HCT116 (cell line): ENCODE data around the gene PTF1A. TPM values are rescaled to one million over a fixed set of nuclear protein-coding genes. Genes with fewer than 3 reads are reported as not detected.

Experiments used
- ATAC-seq: fragments of 200-7000 bp; cut with Tn5 transposase; 2 replicates; pipeline ENCODE4 v1.9.1; 2020; ENCODE audit warnings: mild to moderate bottlenecking, moderate library complexity
- BruUV-seq: library from RNA; stranded (reverse); fragments of 400-500 nt; replicated peaks from 2 replicates; lab custom pipeline; 2021; lab: Mats Ljungman, UMichigan
- CTCF ChIA-PET: fragments of 300-600 bp; sonication (Branson Sonifier 250); formaldehyde crosslinking; loops from one replicate; lab custom pipeline; 2021; ENCODE audit warnings: antibody characterized with exemption; lab: Charles Lee
- POLR2A ChIA-PET: fragments of 300-600, 350-600 bp; sonication (Branson Sonifier 250); formaldehyde crosslinking; loops from one replicate; lab custom pipeline; 2021; ENCODE audit warnings: antibody characterized with exemption; lab: Charles Lee
- RAD21 ChIA-PET, 2 experiments: fragments of 300-600 bp; sonication (Branson Sonifier 250); formaldehyde crosslinking; loops; one replicate each; lab custom pipeline; 2023; ENCODE audit warnings: low total read pairs in 2 of 2; ENCODE audit not compliant: uncharacterized antibody in 2 of 2, unreplicated experiment in 2 of 2, low non-redundant PET in 1 of 2; lab: Charles Lee
- DNase-seq: peaks from one replicate; pipeline ENCODE4 v3.0.0-alpha.2; 2010; ENCODE audit warnings: low read depth, low spot score
- H2AFZ ChIP-seq: fragments of 200-600 bp; shearing (Covaris generic), sonication (generic); 2 replicates; pipeline ENCODE4 v1.6.1; 2017; ENCODE audit warnings: low read depth, mixed run types, mixed read lengths, antibody characterized with exemption, low read length; ENCODE audit not compliant: poor library complexity, severe bottlenecking
- H3K27ac ChIP-seq: 2 replicates; pipeline ENCODE4 v1.5.1; 2012; ENCODE audit warnings: low read depth, low read length
- H3K27me3 ChIP-seq: fragments of 200-600 bp; sonication (generic); 2 replicates; pipeline ENCODE4 v1.6.1; 2016; ENCODE audit warnings: mixed run types, low read length, mixed read lengths; ENCODE audit not compliant: insufficient read depth
- H3K36me3 ChIP-seq, 2 experiments: fragments of 200-500 bp in 1 of 2; fragments of 200-600 bp in 1 of 2; sonication (Bioruptor generic) in 1 of 2; sonication (generic) in 1 of 2; 2 replicates each; pipeline versions ENCODE4 v1.5.1 to v1.6.1; 2014 to 2016; ENCODE audit warnings: low read length in 2 of 2, inconsistent platforms in 1 of 2, mixed read lengths in 1 of 2, mixed run types in 1 of 2; ENCODE audit not compliant: insufficient read depth in 2 of 2, control insufficient read depth in 1 of 2
- H3K4me1 ChIP-seq, 2 experiments: fragments of 200-600 bp in 1 of 2; sonication (generic) in 1 of 2; 2 replicates each; pipeline versions ENCODE4 v1.5.1 to v1.6.1; 2012 to 2017; ENCODE audit warnings: low read length in 2 of 2, inconsistent platforms in 1 of 2, mild to moderate bottlenecking in 1 of 2, mixed read lengths in 1 of 2, mixed run types in 1 of 2, moderate library complexity in 1 of 2; ENCODE audit not compliant: insufficient read depth in 2 of 2, control insufficient read depth in 1 of 2
- H3K4me2 ChIP-seq: fragments of 200-600 bp; sonication (generic); 2 replicates; pipeline ENCODE4 v1.6.1; 2017; ENCODE audit warnings: mixed run types, low read length, mixed read lengths
- H3K4me3 ChIP-seq, 2 experiments: fragments of 200-600 bp in 1 of 2; sonication (generic) in 1 of 2; replicated peaks in 1 of 2; 2 replicates each; pipeline ENCODE4 v1.5.1; 2011 to 2016; ENCODE audit warnings: low read length in 2 of 2, control low read depth in 1 of 2, low read depth in 1 of 2, mild to moderate bottlenecking in 1 of 2, mixed read lengths in 1 of 2, mixed run types in 1 of 2
- H3K79me2 ChIP-seq: fragments of 200-600 bp; sonication (generic); 2 replicates; pipeline ENCODE4 v1.6.1; 2017; ENCODE audit warnings: mild to moderate bottlenecking, mixed run types, low read length, moderate library complexity, mixed read lengths; ENCODE audit not compliant: insufficient read depth
- H3K9ac ChIP-seq: fragments of 200-600 bp; sonication (generic); 2 replicates; pipeline ENCODE4 v1.6.1; 2016; ENCODE audit warnings: low read length, mixed read lengths
- H3K9me2 ChIP-seq: fragments of 200-600 bp; sonication (generic), shearing (Covaris generic); 2 replicates; pipeline ENCODE4 v1.6.1; 2017; ENCODE audit warnings: mixed run types, mild to moderate bottlenecking, moderate library complexity; ENCODE audit not compliant: insufficient read depth
- H3K9me3 ChIP-seq, 2 experiments: fragments of 200-500 bp in 1 of 2; fragments of 200-600 bp in 1 of 2; sonication (Bioruptor generic) in 1 of 2; sonication (generic) in 1 of 2; 2 replicates each; pipeline ENCODE4 v1.6.1; 2014 to 2017; ENCODE audit warnings: low read length in 2 of 2, mixed read lengths in 2 of 2, inconsistent platforms in 1 of 2, low read depth in 1 of 2, mild to moderate bottlenecking in 1 of 2, mixed run types in 1 of 2, moderate library complexity in 1 of 2; ENCODE audit not compliant: control insufficient read depth in 1 of 2, insufficient read depth in 1 of 2
- H4K20me1 ChIP-seq: fragments of 200-600 bp; sonication (generic), shearing (Covaris generic); 2 replicates; pipeline ENCODE4 v1.6.1; 2017; ENCODE audit warnings: mixed run types, mild to moderate bottlenecking, moderate library complexity; ENCODE audit not compliant: insufficient read depth
- ATF3 ChIP-seq: IDR thresholded peaks from 2 replicates; pipeline ENCODE4 v1.6.1; 2012
- ELF1 ChIP-seq: IDR thresholded peaks from 2 replicates; pipeline ENCODE4 v1.6.1; 2012; ENCODE audit warnings: low read depth, borderline replicate concordance
- RAD21 ChIP-seq: IDR thresholded peaks from 2 replicates; pipeline ENCODE4 v1.6.1; 2012; ENCODE audit warnings: low read depth, mild to moderate bottlenecking
- YY1 ChIP-seq: IDR thresholded peaks from 2 replicates; pipeline ENCODE4 v1.6.1; 2011; ENCODE audit warnings: low read length, low read depth, moderate library complexity, mild to moderate bottlenecking; ENCODE audit not compliant: insufficient replicate concordance; ENCODE audit errors: extremely low read depth
- intact Hi-C: fragments of 100-400 bp; cut with micrococcal nuclease; formaldehyde crosslinking; loops from 2 replicates; pipeline ENCODE4 v1.10.0; 2022
- total RNA-seq: library from RNA; stranded (reverse); gene quantifications from one replicate; pipeline ENCODE4 v1.2.1, GENCODE V29; 2021; ENCODE audit not compliant: unreplicated experiment
- TF ChIP-seq, protein P1 (sequence below): IDR thresholded peaks from 2 replicates; pipeline ENCODE4 v1.6.1; 2012
- TF ChIP-seq, protein P2 (sequence below): IDR thresholded peaks from 2 replicates; pipeline ENCODE4 v1.6.1; 2011; ENCODE audit warnings: mild to moderate bottlenecking, low read length, moderate library complexity; ENCODE audit not compliant: insufficient replicate concordance; ENCODE audit errors: extremely low read depth
- TF ChIP-seq, protein P3 (sequence below), 3 experiments: fragments of 200-600 bp in 1 of 3; sonication (generic) in 1 of 3; IDR thresholded peaks in 2 of 3; conservative IDR thresholded peaks in 1 of 3; 2 replicates each; pipeline ENCODE4 v1.5.1; 2012 to 2017; ENCODE audit warnings: low read depth in 2 of 3, low read length in 2 of 3, antibody characterized with exemption in 1 of 3, borderline replicate concordance in 1 of 3, control low read depth in 1 of 3, mild to moderate bottlenecking in 1 of 3, mixed read lengths in 1 of 3, mixed run types in 1 of 3, moderate library complexity in 1 of 3; ENCODE audit not compliant: insufficient read depth in 1 of 3

The PTF1A gene
- total RNA-seq, 1 experiment from 2014 or later, result not detected

DNA sequence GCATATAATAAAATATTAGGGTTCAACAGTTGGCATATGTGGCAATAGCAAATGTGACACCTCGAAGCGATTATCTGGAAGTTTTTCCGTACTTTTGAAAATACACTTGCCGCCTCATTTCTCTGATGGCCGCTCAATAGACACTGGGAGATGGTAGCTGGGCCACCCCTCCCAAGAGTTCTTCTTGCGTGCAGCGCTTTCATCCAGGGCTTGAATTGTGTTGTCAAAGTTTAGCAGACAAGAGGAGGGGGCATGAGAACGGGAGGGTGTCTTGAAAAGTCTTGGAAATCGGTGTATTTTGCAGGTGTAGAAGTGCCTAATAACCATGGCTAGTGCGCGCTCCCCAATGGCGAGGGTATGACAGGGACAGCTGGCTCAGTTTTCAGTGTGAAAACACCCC is 8.5 kb downstream of the PTF1A start:
- DNase-seq, result no peak
- TF ChIP-seq, protein P1, sequence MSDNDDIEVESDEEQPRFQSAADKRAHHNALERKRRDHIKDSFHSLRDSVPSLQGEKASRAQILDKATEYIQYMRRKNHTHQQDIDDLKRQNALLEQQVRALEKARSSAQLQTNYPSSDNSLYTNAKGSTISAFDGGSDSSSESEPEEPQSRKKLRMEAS, result no peak
- TF ChIP-seq RAD21 (no peak), ELF1 (no peak), ATF3 (no peak), YY1 (no peak)
- TF ChIP-seq, protein P2, sequence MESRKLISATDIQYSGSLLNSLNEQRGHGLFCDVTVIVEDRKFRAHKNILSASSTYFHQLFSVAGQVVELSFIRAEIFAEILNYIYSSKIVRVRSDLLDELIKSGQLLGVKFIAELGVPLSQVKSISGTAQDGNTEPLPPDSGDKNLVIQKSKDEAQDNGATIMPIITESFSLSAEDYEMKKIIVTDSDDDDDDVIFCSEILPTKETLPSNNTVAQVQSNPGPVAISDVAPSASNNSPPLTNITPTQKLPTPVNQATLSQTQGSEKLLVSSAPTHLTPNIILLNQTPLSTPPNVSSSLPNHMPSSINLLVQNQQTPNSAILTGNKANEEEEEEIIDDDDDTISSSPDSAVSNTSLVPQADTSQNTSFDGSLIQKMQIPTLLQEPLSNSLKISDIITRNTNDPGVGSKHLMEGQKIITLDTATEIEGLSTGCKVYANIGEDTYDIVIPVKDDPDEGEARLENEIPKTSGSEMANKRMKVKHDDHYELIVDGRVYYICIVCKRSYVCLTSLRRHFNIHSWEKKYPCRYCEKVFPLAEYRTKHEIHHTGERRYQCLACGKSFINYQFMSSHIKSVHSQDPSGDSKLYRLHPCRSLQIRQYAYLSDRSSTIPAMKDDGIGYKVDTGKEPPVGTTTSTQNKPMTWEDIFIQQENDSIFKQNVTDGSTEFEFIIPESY, result no peak
- TF ChIP-seq, protein P3, sequence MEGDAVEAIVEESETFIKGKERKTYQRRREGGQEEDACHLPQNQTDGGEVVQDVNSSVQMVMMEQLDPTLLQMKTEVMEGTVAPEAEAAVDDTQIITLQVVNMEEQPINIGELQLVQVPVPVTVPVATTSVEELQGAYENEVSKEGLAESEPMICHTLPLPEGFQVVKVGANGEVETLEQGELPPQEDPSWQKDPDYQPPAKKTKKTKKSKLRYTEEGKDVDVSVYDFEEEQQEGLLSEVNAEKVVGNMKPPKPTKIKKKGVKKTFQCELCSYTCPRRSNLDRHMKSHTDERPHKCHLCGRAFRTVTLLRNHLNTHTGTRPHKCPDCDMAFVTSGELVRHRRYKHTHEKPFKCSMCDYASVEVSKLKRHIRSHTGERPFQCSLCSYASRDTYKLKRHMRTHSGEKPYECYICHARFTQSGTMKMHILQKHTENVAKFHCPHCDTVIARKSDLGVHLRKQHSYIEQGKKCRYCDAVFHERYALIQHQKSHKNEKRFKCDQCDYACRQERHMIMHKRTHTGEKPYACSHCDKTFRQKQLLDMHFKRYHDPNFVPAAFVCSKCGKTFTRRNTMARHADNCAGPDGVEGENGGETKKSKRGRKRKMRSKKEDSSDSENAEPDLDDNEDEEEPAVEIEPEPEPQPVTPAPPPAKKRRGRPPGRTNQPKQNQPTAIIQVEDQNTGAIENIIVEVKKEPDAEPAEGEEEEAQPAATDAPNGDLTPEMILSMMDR (IDR thresholded peaks at IDR 0.05 in 2 of 3, conservative IDR thresholded peaks at IDR 0.05 in 1 of 3; ENCODE audit: borderline replicate concordance in 1 of 3, insufficient read depth in 1 of 3, low read depth in 2 of 3, low read length in 2 of 3), result no peak
- BruUV-seq, result no TSS peak
- Histone ChIP-seq H4K20me1 (no peaks in the 10 kb centered on the region), H3K4me3 (no peak overlapping the region), H3K36me3 (no peaks in the 10 kb centered on the region), H3K27ac (no peak overlapping the region), H2AFZ (no peak overlapping the region), H3K4me2 (no peak overlapping the region), H3K9me3 (no peaks in the 10 kb centered on the region), H3K4me1 (no peaks in the 10 kb centered on the region), H3K9ac (no peak overlapping the region), H3K27me3 (peaks cover 38% of the 10 kb centered on the region; the same call in 1 of the 2 replicates), H3K9me2 (no peaks in the 10 kb centered on the region), H3K79me2 (no peaks in the 10 kb centered on the region)
- RAD21 ChIA-PET, result no interaction called here
- intact Hi-C loops, result no loop called here
- ATAC-seq, result no peak
- CTCF ChIA-PET, result interaction anchor here (1.1 kb wide), 1 partner anchor 93 kb away, joined by 3 read pairs; no protein-coding TSS in a partner anchor
- POLR2A ChIA-PET, result no interaction called here
